MCF 10A (cell line): ENCODE data around the gene NIT1. TPM values are rescaled to one million over a fixed set of nuclear protein-coding genes. Genes with fewer than 3 reads are reported as not detected.

Experiments
- Bru-seq: library from RNA; stranded (reverse); fragments of 400-500 nt; gene quantifications from one replicate; lab custom pipeline; 2021; lab: Mats Ljungman, UMichigan
- BruChase-seq, 2 experiments: library from RNA; stranded (reverse); fragments of 400-500 nt; gene quantifications; one replicate each; lab custom pipeline; 2021; lab: Mats Ljungman, UMichigan
- BruUV-seq: library from RNA; stranded (reverse); fragments of 400-500 nt; replicated peaks from 2 replicates; lab custom pipeline; 2021; lab: Mats Ljungman, UMichigan
- CTCF ChIA-PET: fragments of 300-600 bp; sonication (Branson Sonifier 250); formaldehyde crosslinking; extraction: SDS; loops from one replicate; lab custom pipeline; 2021; ENCODE audit warnings: antibody characterized with exemption, inconsistent platforms; lab: Yijun Ruan, JAX
- POLR2A ChIA-PET: fragments of 300-600, 350-650 bp; sonication (Branson Sonifier 250); formaldehyde crosslinking; extraction: SDS; loops from one replicate; lab custom pipeline; 2020; ENCODE audit warnings: antibody characterized with exemption, inconsistent platforms; lab: Yijun Ruan, JAX
- DNase-seq: peaks from one replicate; pipeline ENCODE4 v3.0.0-alpha.2; 2018; ENCODE audit not compliant: unreplicated experiment
- H3K27ac Mint-ChIP-seq: one replicate; pipeline ENCODE4 v1.8.0; 2022; ENCODE audit warnings: mild to moderate bottlenecking, low read depth, mixed read lengths; ENCODE audit not compliant: unreplicated experiment
- H3K27me3 Mint-ChIP-seq: one replicate; pipeline ENCODE4 v1.8.0; 2022; ENCODE audit warnings: mixed read lengths; ENCODE audit not compliant: insufficient read depth, unreplicated experiment
- H3K36me3 Mint-ChIP-seq: one replicate; pipeline ENCODE4 v1.8.0; 2022; ENCODE audit warnings: mild to moderate bottlenecking, moderate library complexity, mixed read lengths; ENCODE audit not compliant: insufficient read depth, unreplicated experiment
- H3K4me1 Mint-ChIP-seq: one replicate; pipeline ENCODE4 v1.8.0; 2022; ENCODE audit warnings: mixed read lengths; ENCODE audit not compliant: insufficient read depth, unreplicated experiment
- H3K4me3 Mint-ChIP-seq: one replicate; pipeline ENCODE4 v1.8.0; 2022; ENCODE audit warnings: mild to moderate bottlenecking, moderate library complexity, mixed read lengths; ENCODE audit not compliant: unreplicated experiment
- H3K9me3 Mint-ChIP-seq: one replicate; pipeline ENCODE4 v1.8.0; 2022; ENCODE audit warnings: mixed read lengths; ENCODE audit not compliant: unreplicated experiment
- intact Hi-C: fragments of 100-400 bp; cut with micrococcal nuclease; formaldehyde crosslinking; loops from 2 replicates; pipeline ENCODE4 v1.14.1; 2022
- long read RNA-seq: library from polyadenylated mRNA; stranded (forward); transcript quantifications from one replicate; pipeline ENCODE4 v2.0.0, GENCODE V29; 2022
- total RNA-seq: library from RNA; stranded (reverse); gene quantifications from 2 replicates; pipeline ENCODE4 v1.2.3, GENCODE V29; 2022
- TF ChIP-seq, protein P1 (sequence below): fragments of 200-600 bp; IDR thresholded peaks from one replicate; pipeline ENCODE4 v1.8.0; 2022; ENCODE audit warnings: antibody characterized with exemption, mild to moderate bottlenecking; ENCODE audit not compliant: unreplicated experiment

The NIT1 gene, protein sequence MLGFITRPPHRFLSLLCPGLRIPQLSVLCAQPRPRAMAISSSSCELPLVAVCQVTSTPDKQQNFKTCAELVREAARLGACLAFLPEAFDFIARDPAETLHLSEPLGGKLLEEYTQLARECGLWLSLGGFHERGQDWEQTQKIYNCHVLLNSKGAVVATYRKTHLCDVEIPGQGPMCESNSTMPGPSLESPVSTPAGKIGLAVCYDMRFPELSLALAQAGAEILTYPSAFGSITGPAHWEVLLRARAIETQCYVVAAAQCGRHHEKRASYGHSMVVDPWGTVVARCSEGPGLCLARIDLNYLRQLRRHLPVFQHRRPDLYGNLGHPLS
- total RNA-seq = 73.4 and 75.4 TPM in 2 replicates
- percentile 91 among the genes with signal in this experiment for Bru-seq, nascent RNA
- percentile 87 among the genes with signal in this experiment for BruChase-seq, experiment 1, labeled RNA remaining after a 6-hour chase
- percentile 83 among the genes with signal in this experiment for BruChase-seq, experiment 2, labeled RNA remaining after a 2-hour chase
- long read RNA-seq, transcript NIT1-203 (7 exons, 1,362 nt) = major isoform, 45 of 77 reads
- long read RNA-seq, partial matches to known transcripts = 4 of 77 reads
- long read RNA-seq, other reads (novel, unspliced or antisense) = 23 of 77 reads

DNA sequence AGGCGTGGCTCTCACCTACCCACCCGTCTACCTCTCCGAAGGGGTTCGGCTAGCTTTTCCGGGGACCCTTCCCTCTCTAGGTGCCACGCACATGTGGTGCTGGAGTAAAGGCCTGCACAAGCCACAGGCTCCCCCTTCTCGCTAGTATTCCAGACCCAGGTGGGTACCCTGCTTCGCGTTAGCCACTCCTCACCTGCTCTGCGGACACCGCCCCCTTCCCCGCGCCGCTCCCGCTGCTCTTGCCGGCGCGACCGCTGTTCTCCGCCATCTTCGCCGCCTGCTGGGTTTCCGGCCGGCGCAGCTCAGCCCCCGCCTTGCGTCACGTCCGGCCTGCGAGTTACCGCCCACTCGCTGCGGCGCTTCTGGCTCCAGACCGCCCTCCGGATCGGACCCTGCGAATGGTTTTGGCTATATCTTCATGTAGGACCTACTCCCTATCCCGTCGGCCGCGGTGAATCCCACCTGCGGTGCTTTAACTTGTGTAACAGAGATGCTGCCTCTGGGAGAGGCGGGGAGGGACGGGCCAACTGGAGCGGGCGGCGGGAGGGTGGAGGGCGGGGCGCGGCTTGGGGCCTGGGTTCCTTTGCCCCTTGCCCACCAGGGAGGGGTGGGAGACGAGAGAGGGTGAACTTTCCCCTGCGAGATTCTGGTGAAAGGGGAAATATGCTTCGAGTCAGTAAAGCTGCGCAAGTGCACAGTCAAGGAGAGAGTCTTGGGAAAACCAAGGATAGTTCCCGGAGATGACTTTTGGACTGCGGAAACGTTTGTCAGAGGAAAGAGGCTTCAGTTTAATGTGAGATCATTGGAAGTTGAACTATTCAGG is at the start of gene NIT1, which contains the start of gene PFDN2:
Gene NIT1, plus strand, starts transcription at position 347 of the 823 bp plus-strand sequence. Its CDS starts 72 bp downstream, at position 419.
Gene PFDN2, minus strand, starts transcription at position 279 of the 823 bp plus-strand sequence. Its CDS starts 11 bp downstream, at position 268.
- BruUV-seq = no TSS peak
- ChIA-PET CTCF (interaction anchor here (0.6 to 4.6 kb wide), 16 partner anchors 15 to 288 kb away, joined by 3 to 30 read pairs (median 4); partner anchors contain the start of genes DEDD, KLHDC9, PPOX and USF1), POLR2A (interaction anchor here (0.6 to 6.9 kb wide), 27 partner anchors 9 to 1020 kb away, joined by 3 to 112 read pairs (median 5); partner anchors contain the start of genes F11R, KLHDC9, NDUFS2 and PPOX)
- peaks cover 50% of the 10 kb centered on the region for H3K4me1 Mint-ChIP-seq
- peaks cover 68% of the 10 kb centered on the region for H3K36me3 Mint-ChIP-seq
- H3K4me3 Mint-ChIP-seq = peak within 1 kb of the TSS; percentile 97
- intact Hi-C loops = loop anchor here (2.0 kb wide), 1 partner anchor 49 kb away; the partner anchor contains the start of gene PPOX
- no peaks in the 10 kb centered on the region for H3K27me3 Mint-ChIP-seq
- peak within 1 kb of the TSS; percentile 95 for H3K27ac Mint-ChIP-seq
- DNase-seq = peak; percentile 85
- TF ChIP-seq, protein P1, sequence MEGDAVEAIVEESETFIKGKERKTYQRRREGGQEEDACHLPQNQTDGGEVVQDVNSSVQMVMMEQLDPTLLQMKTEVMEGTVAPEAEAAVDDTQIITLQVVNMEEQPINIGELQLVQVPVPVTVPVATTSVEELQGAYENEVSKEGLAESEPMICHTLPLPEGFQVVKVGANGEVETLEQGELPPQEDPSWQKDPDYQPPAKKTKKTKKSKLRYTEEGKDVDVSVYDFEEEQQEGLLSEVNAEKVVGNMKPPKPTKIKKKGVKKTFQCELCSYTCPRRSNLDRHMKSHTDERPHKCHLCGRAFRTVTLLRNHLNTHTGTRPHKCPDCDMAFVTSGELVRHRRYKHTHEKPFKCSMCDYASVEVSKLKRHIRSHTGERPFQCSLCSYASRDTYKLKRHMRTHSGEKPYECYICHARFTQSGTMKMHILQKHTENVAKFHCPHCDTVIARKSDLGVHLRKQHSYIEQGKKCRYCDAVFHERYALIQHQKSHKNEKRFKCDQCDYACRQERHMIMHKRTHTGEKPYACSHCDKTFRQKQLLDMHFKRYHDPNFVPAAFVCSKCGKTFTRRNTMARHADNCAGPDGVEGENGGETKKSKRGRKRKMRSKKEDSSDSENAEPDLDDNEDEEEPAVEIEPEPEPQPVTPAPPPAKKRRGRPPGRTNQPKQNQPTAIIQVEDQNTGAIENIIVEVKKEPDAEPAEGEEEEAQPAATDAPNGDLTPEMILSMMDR = no peak
- H3K9me3 Mint-ChIP-seq = no peaks in the 10 kb centered on the region

DNA sequence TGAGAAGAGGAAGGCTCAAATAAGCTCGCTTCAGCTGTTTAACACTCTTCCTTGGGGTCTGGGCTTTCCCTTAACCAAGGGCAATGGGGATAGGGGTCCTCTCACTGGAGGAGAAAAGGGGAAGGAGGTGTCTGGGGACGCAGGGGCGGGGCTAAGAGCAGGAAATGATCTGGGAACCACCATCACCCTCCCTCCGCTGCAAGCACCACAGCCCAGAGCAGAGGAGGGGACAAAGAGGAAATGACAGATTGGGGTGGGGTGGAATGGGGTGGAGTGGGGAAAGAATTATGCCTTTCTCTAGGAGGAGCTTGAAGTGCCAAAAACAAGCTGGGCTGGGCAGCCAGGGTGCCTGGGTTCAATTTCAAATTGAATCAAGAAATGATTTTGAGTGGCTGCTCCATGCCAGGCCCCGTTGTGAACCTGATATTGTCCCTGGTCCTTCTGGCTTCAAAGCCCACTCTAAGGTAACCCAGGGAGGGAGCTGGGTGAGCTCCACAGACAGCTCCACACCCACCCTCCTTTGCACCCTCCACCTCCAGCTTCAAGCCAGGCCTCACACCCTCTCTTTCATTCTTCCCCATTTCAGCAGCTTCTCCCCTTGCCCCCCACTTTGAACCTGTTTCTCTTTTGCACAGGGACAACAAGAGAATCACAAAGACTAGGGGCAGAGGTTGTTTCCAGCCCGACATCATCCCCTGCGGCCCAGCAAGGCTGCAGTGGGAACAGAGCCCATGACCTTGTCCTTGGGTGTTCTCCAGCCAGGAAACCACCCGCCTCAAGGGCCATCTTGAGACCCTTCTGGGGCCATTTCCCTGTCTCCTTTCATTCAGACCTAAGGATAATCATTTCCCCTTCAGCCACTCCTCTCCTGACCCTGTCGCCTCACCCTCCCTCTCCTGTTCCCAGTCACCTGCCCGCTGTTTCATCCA is 49.3 kb upstream of the NIT1 start:
- no peaks in the 10 kb centered on the region for H3K27me3 Mint-ChIP-seq
- TF ChIP-seq, protein P1 = no peak
- no TSS peak for BruUV-seq
- H3K4me3 Mint-ChIP-seq = no peak overlapping the region
- CTCF ChIA-PET = interaction anchor here (0.7 to 14.2 kb wide), 5 partner anchors 27 to 237 kb away, joined by 3 to 331 read pairs (median 4); partner anchors contain the start of genes KLHDC9 and TOMM40L
- intact Hi-C loops = no loop called here
- H3K4me1 Mint-ChIP-seq = peaks cover 27% of the 10 kb centered on the region
- no peak overlapping the region for H3K27ac Mint-ChIP-seq
- POLR2A ChIA-PET = interaction anchor here (0.6 to 1.3 kb wide), 3 partner anchors 12 to 27 kb away, joined by 4 to 5 read pairs (median 5); partner anchors contain the start of gene USF1
- no peak for DNase-seq
- no peaks in the 10 kb centered on the region for H3K9me3 Mint-ChIP-seq
- H3K36me3 Mint-ChIP-seq = peaks cover 10% of the 10 kb centered on the region

DNA sequence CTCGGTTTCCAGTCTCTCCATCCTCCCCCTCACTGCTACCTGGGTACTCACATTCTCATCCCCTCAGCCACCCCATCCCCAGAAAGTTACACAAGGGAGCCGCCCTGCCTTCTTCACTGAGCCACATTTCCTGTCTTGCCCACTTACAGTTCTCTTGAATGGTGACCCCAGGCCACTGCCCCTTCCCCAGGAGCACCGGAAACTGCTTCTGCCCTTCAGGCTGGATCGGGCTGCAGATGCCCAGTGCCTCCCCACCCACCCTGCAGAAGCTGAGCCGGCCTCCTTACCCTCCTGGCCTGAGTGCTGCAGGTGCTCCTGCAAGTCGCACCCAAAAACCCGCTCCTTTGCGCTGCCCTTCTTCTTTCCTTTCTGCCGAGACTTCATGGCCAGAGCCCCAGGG is 48.7 kb upstream of the NIT1 start:
- no TSS peak for BruUV-seq
- DNase-seq = no peak
- ChIA-PET POLR2A (interaction anchor here (1.2 kb wide), 1 partner anchor 12 kb away, joined by 4 read pairs; no protein-coding TSS in a partner anchor), CTCF (interaction anchor here (0.6 to 14.2 kb wide), 4 partner anchors 18 to 238 kb away, joined by 4 to 331 read pairs (median 20); partner anchors contain the start of gene KLHDC9)
- no peak overlapping the region for H3K27ac Mint-ChIP-seq
- H3K27me3 Mint-ChIP-seq = no peaks in the 10 kb centered on the region
- TF ChIP-seq, protein P1 = no peak
- intact Hi-C loops = no loop called here
- H3K4me3 Mint-ChIP-seq = no peak overlapping the region
- no peaks in the 10 kb centered on the region for H3K9me3 Mint-ChIP-seq
- peaks cover 33% of the 10 kb centered on the region for H3K4me1 Mint-ChIP-seq
- H3K36me3 Mint-ChIP-seq = peaks cover 16% of the 10 kb centered on the region
